HEK293 (cell line): ENCODE measurements around the gene TIAM1.
A peak's percentile ranks its signal among the peaks of the same experiment; 100 is the strongest.

ENCODE experiments used
- CTCF ChIA-PET: fragments of 350-600 bp; formaldehyde crosslinking; extraction: SDS; loops from one replicate; lab custom pipeline; 2021; ENCODE audit warnings: antibody characterized with exemption; lab: Yijun Ruan, JAX
- POLR2A ChIA-PET: fragments of 300-600 bp; formaldehyde crosslinking; extraction: SDS; loops from one replicate; lab custom pipeline; 2020; ENCODE audit warnings: antibody characterized with exemption, inconsistent platforms; lab: Yijun Ruan, JAX
- H3K27ac ChIP-seq: fragments of 200-500 bp; sonication (Bioruptor generic); 2 replicates; pipeline ENCODE4 v1.5.1; 2014; ENCODE audit warnings: low read depth, low read length, control low read depth, inconsistent platforms; ENCODE audit errors: extremely low read depth
- H3K36me3 ChIP-seq, 2 experiments: fragments of 200-500 bp in 1 of 2; sonication (Bioruptor generic) in 1 of 2; 1 replicate in 1 of 2; 2 replicates in 1 of 2; pipeline ENCODE4 v1.5.1; 2014 to 2017; ENCODE audit warnings: inconsistent platforms in 2 of 2, low read length in 2 of 2; ENCODE audit not compliant: control insufficient read depth in 2 of 2, insufficient read depth in 1 of 2
- H3K4me1 ChIP-seq: fragments of 200-500 bp; sonication (Bioruptor generic); 2 replicates; pipeline ENCODE4 v1.5.1; 2014; ENCODE audit warnings: mild to moderate bottlenecking, low read length, inconsistent platforms; ENCODE audit not compliant: control insufficient read depth, insufficient read depth
- H3K4me3 ChIP-seq: 2 replicates; pipeline ENCODE4 v1.5.1; 2011; ENCODE audit warnings: low read depth, mild to moderate bottlenecking, control low read depth, low read length, moderate library complexity
- H3K9me3 ChIP-seq: fragments of 200-500 bp; sonication (Bioruptor generic); 2 replicates; pipeline ENCODE4 v1.5.1; 2014; ENCODE audit warnings: low read depth, low read length, inconsistent platforms; ENCODE audit not compliant: control insufficient read depth, insufficient read depth
- EGR2 ChIP-seq: fragments of 450-650 bp; formaldehyde crosslinking; IDR thresholded peaks from 2 replicates; pipeline ENCODE4 v1.5.1; 2016; ENCODE audit warnings: low read depth, missing biosample characterization, missing genetic modification characterization
- GLIS2 ChIP-seq: fragments of 450-650 bp; formaldehyde crosslinking; IDR thresholded peaks from 2 replicates; pipeline ENCODE4 v1.5.1; 2016; ENCODE audit warnings: missing biosample characterization, missing genetic modification characterization
- HOXA7 ChIP-seq: sonication (generic); formaldehyde crosslinking; IDR thresholded peaks from 2 replicates; pipeline ENCODE4 v1.8.1; 2022; ENCODE audit warnings: missing genetic modification reagents, borderline replicate concordance
- KLF1 ChIP-seq: fragments of 450-650 bp; formaldehyde crosslinking; IDR thresholded peaks from 2 replicates; pipeline ENCODE4 v1.5.1; 2016; ENCODE audit warnings: missing biosample characterization, missing genetic modification characterization
- KLF16 ChIP-seq: fragments of 450-650 bp; formaldehyde crosslinking; IDR thresholded peaks from 2 replicates; pipeline ENCODE4 v1.5.1; 2017; ENCODE audit warnings: missing biosample characterization, missing genetic modification characterization
- MYNN ChIP-seq: fragments of 450-650 bp; formaldehyde crosslinking; IDR thresholded peaks from 2 replicates; pipeline ENCODE4 v1.5.1; 2016; ENCODE audit warnings: missing biosample characterization, missing genetic modification characterization, borderline replicate concordance
- OVOL3 ChIP-seq: fragments of 450-650 bp; formaldehyde crosslinking; IDR thresholded peaks from 2 replicates; pipeline ENCODE4 v1.5.1; 2016; ENCODE audit warnings: missing biosample characterization, missing genetic modification characterization
- TCF7L2 ChIP-seq: IDR thresholded peaks from 2 replicates; pipeline ENCODE4 v1.6.1; 2011; ENCODE audit warnings: low read depth, mild to moderate bottlenecking, inconsistent platforms, low read length, moderate library complexity, borderline replicate concordance
- ZBTB17 ChIP-seq: fragments of 450-650 bp; formaldehyde crosslinking; IDR thresholded peaks from 2 replicates; pipeline ENCODE4 v1.5.1; 2016; ENCODE audit warnings: missing biosample characterization, missing genetic modification characterization
- ZFHX2 ChIP-seq: fragments of 450-650 bp; formaldehyde crosslinking; conservative IDR thresholded peaks from 2 replicates; pipeline ENCODE4 v1.5.1; 2016; ENCODE audit warnings: missing biosample characterization, missing genetic modification characterization
- ZNF10 ChIP-seq: fragments of 450-650 bp; formaldehyde crosslinking; IDR thresholded peaks from 2 replicates; pipeline ENCODE4 v1.5.1; 2017; ENCODE audit warnings: missing biosample characterization, missing genetic modification characterization
- ZNF146 ChIP-seq: fragments of 450-650 bp; formaldehyde crosslinking; IDR thresholded peaks from 2 replicates; pipeline ENCODE4 v1.5.1; 2016; ENCODE audit warnings: missing biosample characterization, missing genetic modification characterization
- ZNF223 ChIP-seq: fragments of 450-650 bp; formaldehyde crosslinking; IDR thresholded peaks from 2 replicates; pipeline ENCODE4 v1.5.1; 2016; ENCODE audit warnings: missing biosample characterization, missing genetic modification characterization
- ZNF311 ChIP-seq: fragments of 450-650 bp; formaldehyde crosslinking; IDR thresholded peaks from 2 replicates; pipeline ENCODE4 v1.5.1; 2017; ENCODE audit warnings: missing biosample characterization, missing genetic modification characterization, borderline replicate concordance
- ZNF324 ChIP-seq: fragments of 450-650 bp; formaldehyde crosslinking; IDR thresholded peaks from 2 replicates; pipeline ENCODE4 v1.5.1; 2016; ENCODE audit warnings: missing biosample characterization, missing genetic modification characterization
- ZNF514 ChIP-seq: fragments of 450-650 bp; formaldehyde crosslinking; IDR thresholded peaks from 2 replicates; pipeline ENCODE4 v1.5.1; 2016; ENCODE audit warnings: missing biosample characterization, missing genetic modification characterization
- ZNF580 ChIP-seq: fragments of 450-650 bp; formaldehyde crosslinking; IDR thresholded peaks from 2 replicates; pipeline ENCODE4 v1.5.1; 2016; ENCODE audit warnings: missing biosample characterization, missing genetic modification characterization
- ZNF654 ChIP-seq: fragments of 450-650 bp; formaldehyde crosslinking; IDR thresholded peaks from 2 replicates; pipeline ENCODE4 v1.5.1; 2016; ENCODE audit warnings: low read depth, missing biosample characterization, missing genetic modification characterization
- ZNF704 ChIP-seq: fragments of 450-650 bp; formaldehyde crosslinking; IDR thresholded peaks from 2 replicates; pipeline ENCODE4 v1.5.1; 2016; ENCODE audit warnings: missing biosample characterization, missing genetic modification characterization
- ZNF777 ChIP-seq: fragments of 450-650 bp; formaldehyde crosslinking; IDR thresholded peaks from 2 replicates; pipeline ENCODE4 v1.5.1; 2017; ENCODE audit warnings: missing biosample characterization, missing genetic modification characterization, borderline replicate concordance
- ZNF791 ChIP-seq: fragments of 450-650 bp; formaldehyde crosslinking; IDR thresholded peaks from 2 replicates; pipeline ENCODE4 v1.5.1; 2016; ENCODE audit warnings: missing biosample characterization, missing genetic modification characterization
- TF ChIP-seq, protein P1 (sequence below): fragments of 450-650 bp; formaldehyde crosslinking; IDR thresholded peaks from 2 replicates; pipeline ENCODE4; 2016; ENCODE audit warnings: missing biosample characterization, missing genetic modification characterization
- TF ChIP-seq, protein P2 (sequence below): fragments of 450-650 bp; formaldehyde crosslinking; IDR thresholded peaks from 2 replicates; pipeline ENCODE4 v1.5.1; 2016; ENCODE audit warnings: missing biosample characterization, missing genetic modification characterization

TIAM1 gene

GRCh38 chr21:31201548-31201947 lies 142.5 kb downstream of the TIAM1 start:
- CTCF ChIA-PET, result interaction anchor here (0.6 to 10.3 kb wide), 7 partner anchors 10 to 1917 kb away, joined by 3 to 161 read pairs (median 6); no protein-coding TSS in a partner anchor
- H3K27ac ChIP-seq, result no peak overlapping the region
- H3K9me3 ChIP-seq, result no peaks in the 10 kb centered on the region
- peaks cover 3% of the 10 kb centered on the region; the same call in 1 of the 2 replicates for H3K4me1 ChIP-seq
- TF ChIP-seq ZNF10 (no peak), ZNF324 (tag by site-specific recombination) (no peak)
- peaks cover 4% of the 10 kb centered on the region in 2 experiments; a peak in 2 of 3 replicates for H3K36me3 ChIP-seq
- no peak overlapping the region for H3K4me3 ChIP-seq
- POLR2A ChIA-PET, result no interaction called here

- Histone ChIP-seq H3K4me3 (no peak overlapping the region), H3K9me3 (no peaks in the 10 kb centered on the region), H3K36me3 (peaks cover 4% of the 10 kb centered on the region in 2 experiments; a peak in 2 of 3 replicates), H3K27ac (no peak overlapping the region), H3K4me1 (peaks cover 3% of the 10 kb centered on the region; the same call in 1 of the 2 replicates)
- POLR2A ChIA-PET, result no interaction called here
- CTCF ChIA-PET, result interaction anchor here (1.9 to 10.3 kb wide), 2 partner anchors 381 to 403 kb away, joined by 14 to 161 read pairs; no protein-coding TSS in a partner anchor
- TF ChIP-seq TCF7L2 (no peak), GLIS2 (no peak), ZNF704 (tag by site-specific recombination) (no peak), MYNN (tag by site-specific recombination) (no peak), ZNF777 (tag by site-specific recombination) (no peak), OVOL3 (no peak)
- TF ChIP-seq, protein P1, sequence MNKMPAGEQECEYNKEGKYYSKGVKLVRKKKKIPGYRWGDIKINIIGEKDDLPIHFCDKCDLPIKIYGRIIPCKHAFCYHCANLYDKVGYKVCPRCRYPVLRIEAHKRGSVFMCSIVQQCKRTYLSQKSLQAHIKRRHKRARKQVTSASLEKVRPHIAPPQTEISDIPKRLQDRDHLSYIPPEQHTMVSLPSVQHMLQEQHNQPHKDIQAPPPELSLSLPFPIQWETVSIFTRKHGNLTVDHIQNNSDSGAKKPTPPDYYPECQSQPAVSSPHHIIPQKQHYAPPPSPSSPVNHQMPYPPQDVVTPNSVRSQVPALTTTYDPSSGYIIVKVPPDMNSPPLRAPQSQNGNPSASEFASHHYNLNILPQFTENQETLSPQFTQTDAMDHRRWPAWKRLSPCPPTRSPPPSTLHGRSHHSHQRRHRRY, result no peak
These were observed 142.9 kb downstream of the TIAM1 start for GRCh38 chr21:31201144-31201543.

- CTCF ChIA-PET, result interaction anchor here (0.5 to 10.3 kb wide), 41 partner anchors 9 to 1160 kb away, joined by 3 to 161 read pairs (median 3); no protein-coding TSS in a partner anchor
- POLR2A ChIA-PET, result no interaction called here
- TF ChIP-seq HOXA7 (CRISPR knock-in tag), result no peak
- TF ChIP-seq ZNF311 (tag by site-specific recombination), result no peak
- no peak for TF ChIP-seq KLF16 (tag by site-specific recombination)
- peak; percentile 60 for TF ChIP-seq ZNF654 (tag by site-specific recombination)
- peak; percentile 48; the same call in 1 of the 2 replicates for TF ChIP-seq ZNF10
- TF ChIP-seq ZBTB17 (tag by site-specific recombination), result no peak
- TF ChIP-seq ZNF223 (tag by site-specific recombination), result no peak
- TF ChIP-seq, all 188 proteins: peak for 2
- Histone ChIP-seq H3K36me3 (peaks cover 4% of the 10 kb centered on the region in 2 experiments; a peak in 2 of 3 replicates), H3K4me3 (no peak overlapping the region), H3K9me3 (no peaks in the 10 kb centered on the region), H3K4me1 (peaks cover 11% of the 10 kb centered on the region; the same call in 1 of the 2 replicates), H3K27ac (no peak overlapping the region)
These were observed 145.5 kb downstream of the TIAM1 start for GRCh38 chr21:31198575-31198974.

DNA sequence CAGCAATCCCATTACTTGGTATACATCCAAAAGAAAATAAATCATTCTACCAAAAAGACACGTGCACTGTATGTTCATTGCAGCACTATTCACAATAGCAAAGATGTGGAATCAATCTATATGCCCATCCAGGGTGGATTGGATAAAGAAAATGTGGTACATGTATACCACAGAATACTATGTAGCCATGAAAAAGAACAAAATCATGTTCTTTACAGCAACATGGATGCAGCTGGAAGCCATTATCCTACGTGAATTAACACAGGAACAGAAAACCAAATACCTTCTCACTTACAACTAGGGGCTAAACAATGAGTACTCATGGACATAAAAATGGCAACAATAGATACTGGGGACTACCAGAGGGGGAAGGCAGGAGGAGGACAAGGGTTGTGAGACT lies 147.3 kb downstream of the TIAM1 start:
- Histone ChIP-seq H3K4me1 (peaks cover 9% of the 10 kb centered on the region; the same call in 1 of the 2 replicates), H3K36me3 (peaks cover 0 to 8% of the 10 kb centered on the region in 2 experiments; a peak in 2 of 3 replicates), H3K27ac (no peak overlapping the region), H3K4me3 (no peak overlapping the region), H3K9me3 (no peaks in the 10 kb centered on the region)
- TF ChIP-seq ZNF580 (tag by site-specific recombination) (0 out of 2 replicates have a peak, but pooled peaks have one; percentile 46), KLF1 (tag by site-specific recombination) (no peak), ZFHX2 (tag by site-specific recombination) (no peak), ZNF791 (tag by site-specific recombination) (no peak), ZNF146 (tag by site-specific recombination) (peak; percentile 96), ZNF514 (tag by site-specific recombination) (no peak), EGR2 (no peak)
- TF ChIP-seq, protein P2, sequence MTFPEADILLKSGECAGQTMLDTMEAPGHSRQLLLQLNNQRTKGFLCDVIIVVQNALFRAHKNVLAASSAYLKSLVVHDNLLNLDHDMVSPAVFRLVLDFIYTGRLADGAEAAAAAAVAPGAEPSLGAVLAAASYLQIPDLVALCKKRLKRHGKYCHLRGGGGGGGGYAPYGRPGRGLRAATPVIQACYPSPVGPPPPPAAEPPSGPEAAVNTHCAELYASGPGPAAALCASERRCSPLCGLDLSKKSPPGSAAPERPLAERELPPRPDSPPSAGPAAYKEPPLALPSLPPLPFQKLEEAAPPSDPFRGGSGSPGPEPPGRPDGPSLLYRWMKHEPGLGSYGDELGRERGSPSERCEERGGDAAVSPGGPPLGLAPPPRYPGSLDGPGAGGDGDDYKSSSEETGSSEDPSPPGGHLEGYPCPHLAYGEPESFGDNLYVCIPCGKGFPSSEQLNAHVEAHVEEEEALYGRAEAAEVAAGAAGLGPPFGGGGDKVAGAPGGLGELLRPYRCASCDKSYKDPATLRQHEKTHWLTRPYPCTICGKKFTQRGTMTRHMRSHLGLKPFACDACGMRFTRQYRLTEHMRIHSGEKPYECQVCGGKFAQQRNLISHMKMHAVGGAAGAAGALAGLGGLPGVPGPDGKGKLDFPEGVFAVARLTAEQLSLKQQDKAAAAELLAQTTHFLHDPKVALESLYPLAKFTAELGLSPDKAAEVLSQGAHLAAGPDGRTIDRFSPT (tag by site-specific recombination), result no peak
- POLR2A ChIA-PET, result no interaction called here
- CTCF ChIA-PET, result interaction anchor here (0.6 to 10.3 kb wide), 4 partner anchors 12 to 385 kb away, joined by 3 to 161 read pairs (median 4); no protein-coding TSS in a partner anchor
